ENCODE measurements around the gene ASIC2. TPM values are rescaled to one million over a fixed set of nuclear protein-coding genes. Genes with fewer than 3 reads are reported as not detected.

The ASIC2 gene
- total RNA-seq, 1 experiment from 2014 or later: 4.1 TPM

DNA sequence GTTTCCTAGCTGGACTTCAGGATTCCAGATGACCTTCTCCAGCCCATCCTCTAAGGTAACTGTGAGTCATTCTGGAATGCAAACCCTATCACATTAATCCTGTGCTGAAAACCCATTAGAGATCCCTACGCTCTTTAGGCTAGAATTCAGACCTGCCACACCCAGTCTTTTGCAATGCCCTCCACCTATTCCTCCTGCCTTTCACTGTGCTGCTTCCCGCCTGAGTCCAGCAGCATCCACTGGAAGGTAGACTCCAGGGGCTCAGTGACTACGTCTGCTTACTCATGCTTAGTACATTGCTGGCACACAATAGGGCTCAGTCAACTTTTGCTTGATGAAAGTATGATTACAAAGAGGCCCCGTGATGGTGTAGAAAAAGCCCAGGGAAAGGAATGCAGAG is 180.3 kb downstream of the ASIC2 start:
- intact Hi-C loops (cut with micrococcal nuclease; ENCODE audit: unreplicated experiment): no loop called here

GRCh38 chr17:33109336-33110072 is 183.6 kb downstream of the ASIC2 start:
- in situ Hi-C loops (cut with HindIII; ENCODE audit: low pct_unique_long_range_greater_than_20kb, low sequenced_read_pairs) (no loop called here), intact Hi-C loops (cut with micrococcal nuclease; ENCODE audit: unreplicated experiment) (no loop called here)
- CTCF ChIA-PET: no interaction called here
- Histone ChIP-seq H3K36me3 (ENCODE audit: control insufficient read depth, insufficient read depth, low read length) (no peaks in the 10 kb centered on the region), H3K4me3 (ENCODE audit: low read depth in 2 of 2, low read length in 2 of 2) (no peak overlapping the region), H3K4me1 (ENCODE audit: control insufficient read depth, insufficient read depth, low read length) (peaks cover 12% of the 10 kb centered on the region), H3K27me3 (ENCODE audit: control insufficient read depth, insufficient read depth, low read length) (no peaks in the 10 kb centered on the region), H3K27ac (ENCODE audit: low read length) (no peak overlapping the region), H3K9me3 (ENCODE audit: control insufficient read depth, insufficient read depth, low read depth, low read length) (no peaks in the 10 kb centered on the region)
- TF ChIP-seq, protein P1, sequence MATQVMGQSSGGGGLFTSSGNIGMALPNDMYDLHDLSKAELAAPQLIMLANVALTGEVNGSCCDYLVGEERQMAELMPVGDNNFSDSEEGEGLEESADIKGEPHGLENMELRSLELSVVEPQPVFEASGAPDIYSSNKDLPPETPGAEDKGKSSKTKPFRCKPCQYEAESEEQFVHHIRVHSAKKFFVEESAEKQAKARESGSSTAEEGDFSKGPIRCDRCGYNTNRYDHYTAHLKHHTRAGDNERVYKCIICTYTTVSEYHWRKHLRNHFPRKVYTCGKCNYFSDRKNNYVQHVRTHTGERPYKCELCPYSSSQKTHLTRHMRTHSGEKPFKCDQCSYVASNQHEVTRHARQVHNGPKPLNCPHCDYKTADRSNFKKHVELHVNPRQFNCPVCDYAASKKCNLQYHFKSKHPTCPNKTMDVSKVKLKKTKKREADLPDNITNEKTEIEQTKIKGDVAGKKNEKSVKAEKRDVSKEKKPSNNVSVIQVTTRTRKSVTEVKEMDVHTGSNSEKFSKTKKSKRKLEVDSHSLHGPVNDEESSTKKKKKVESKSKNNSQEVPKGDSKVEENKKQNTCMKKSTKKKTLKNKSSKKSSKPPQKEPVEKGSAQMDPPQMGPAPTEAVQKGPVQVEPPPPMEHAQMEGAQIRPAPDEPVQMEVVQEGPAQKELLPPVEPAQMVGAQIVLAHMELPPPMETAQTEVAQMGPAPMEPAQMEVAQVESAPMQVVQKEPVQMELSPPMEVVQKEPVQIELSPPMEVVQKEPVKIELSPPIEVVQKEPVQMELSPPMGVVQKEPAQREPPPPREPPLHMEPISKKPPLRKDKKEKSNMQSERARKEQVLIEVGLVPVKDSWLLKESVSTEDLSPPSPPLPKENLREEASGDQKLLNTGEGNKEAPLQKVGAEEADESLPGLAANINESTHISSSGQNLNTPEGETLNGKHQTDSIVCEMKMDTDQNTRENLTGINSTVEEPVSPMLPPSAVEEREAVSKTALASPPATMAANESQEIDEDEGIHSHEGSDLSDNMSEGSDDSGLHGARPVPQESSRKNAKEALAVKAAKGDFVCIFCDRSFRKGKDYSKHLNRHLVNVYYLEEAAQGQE (IDR thresholded peaks at IDR 0.05; ENCODE audit: insufficient read depth in 1 of 2, low read depth in 2 of 2, low read length in 1 of 2): no peak
- no peak for TF ChIP-seq SIN3A (IDR thresholded peaks at IDR 0.05; ENCODE audit: borderline replicate concordance, insufficient read depth, low read depth, low read length)
- TF ChIP-seq POLR2AphosphoS5 (IDR thresholded peaks at IDR 0.05; ENCODE audit: low read depth, low read length): no peak
- no peak for TF ChIP-seq TCF7L2 (IDR thresholded peaks at IDR 0.05; ENCODE audit: low read depth, low read length)
- no peak for TF ChIP-seq CTCF (IDR thresholded peaks at IDR 0.05)
- POLR2A ChIA-PET: no interaction called here
- no peak for DNase-seq (ENCODE audit: low read depth, low spot score)
- no TSS peak for BruUV-seq (replicated peaks)
- ATAC-seq: no peak

More for the DNA sequence above, 180.3 kb downstream of the ASIC2 start:
- ChIA-PET POLR2A (no interaction called here), CTCF (no interaction called here)
- no TSS peak for BruUV-seq (replicated peaks)
- no peak overlapping the region for H3K4me3 ChIP-seq (ENCODE audit: low read depth in 2 of 2, low read length in 2 of 2)
- peak; percentile 94 for ATAC-seq
- H3K4me1 ChIP-seq (ENCODE audit: control insufficient read depth, insufficient read depth, low read length): peaks cover 12% of the 10 kb centered on the region
- DNase-seq (ENCODE audit: low read depth, low spot score): peak; percentile 78
- no peaks in the 10 kb centered on the region for H3K36me3 ChIP-seq (ENCODE audit: control insufficient read depth, insufficient read depth, low read length)
- in situ Hi-C loops (cut with HindIII; ENCODE audit: low pct_unique_long_range_greater_than_20kb, low sequenced_read_pairs): no loop called here
- TF ChIP-seq, protein P1 (IDR thresholded peaks at IDR 0.05; ENCODE audit: insufficient read depth in 1 of 2, low read depth in 2 of 2, low read length in 1 of 2): no peak
- TF ChIP-seq TCF7L2 (IDR thresholded peaks at IDR 0.05; ENCODE audit: low read depth, low read length) (no peak), SIN3A (IDR thresholded peaks at IDR 0.05; ENCODE audit: borderline replicate concordance, insufficient read depth, low read depth, low read length) (no peak), POLR2AphosphoS5 (IDR thresholded peaks at IDR 0.05; ENCODE audit: low read depth, low read length) (no peak), CTCF (IDR thresholded peaks at IDR 0.05) (no peak)
- peak overlapping the region; percentile 42; the same call in 1 of the 2 replicates for H3K27ac ChIP-seq (ENCODE audit: low read length)
- H3K9me3 ChIP-seq (ENCODE audit: control insufficient read depth, insufficient read depth, low read depth, low read length): no peaks in the 10 kb centered on the region
- no peaks in the 10 kb centered on the region for H3K27me3 ChIP-seq (ENCODE audit: control insufficient read depth, insufficient read depth, low read length)

Data from Panc1 (cell line).